Left renal pelvis (tissue), 4 donors: ENCODE results near the gene ADGRD2. TPM values are rescaled to one million over a fixed set of nuclear protein-coding genes. Genes with fewer than 3 reads are reported as not detected.

Experiments used
- DNase-seq, 4 donors: peaks; one replicate each; pipeline ENCODE4 v3.0.0-alpha.2; 2013; ENCODE audit warnings: low read depth in 4 of 4, low spot score in 3 of 4
- polyA plus RNA-seq, 4 donors: library from polyadenylated mRNA; unstranded; fragments of 120-200 nt; gene quantifications; one replicate each; pipeline ENCODE4 v1.2.1, GENCODE V29; 2013; ENCODE audit not compliant: insufficient read length in 4 of 4

The ADGRD2 gene
- polyA plus RNA-seq, 4 donors = 0.11 to 0.23 TPM; not detected in 2

GRCh38 chr9:124455820-124456219 is 5.6 kb downstream of the ADGRD2 start:
- DNase-seq = no peak

GRCh38 chr9:124456341-124457078 is 6.3 kb downstream of the ADGRD2 start:
- no peak for DNase-seq

GRCh38 chr9:124457079-124457886 is 7.0 kb downstream of the ADGRD2 start:
- no peak for DNase-seq

- no peak for DNase-seq
Observed at GRCh38 chr9:124457887-124458431, 7.7 kb downstream of the ADGRD2 start.

- no peak for DNase-seq
Observed at GRCh38 chr9:124458441-124458840, 8.2 kb downstream of the ADGRD2 start.

GRCh38 chr9:124462739-124463138 is 12.5 kb downstream of the ADGRD2 start:
- no peak for DNase-seq

- no peak for DNase-seq
Observed at GRCh38 chr9:124465736-124466135, 15.5 kb downstream of the ADGRD2 start.

- no peak for DNase-seq
Observed at GRCh38 chr9:124467410-124468060, 17.3 kb downstream of the ADGRD2 start.

- no peak for DNase-seq
Observed at GRCh38 chr9:124468061-124468740, 17.9 kb downstream of the ADGRD2 start.

GRCh38 chr9:124469011-124469832 is 19.0 kb downstream of the ADGRD2 start:
- no peak for DNase-seq

GRCh38 chr9:124470306-124470705 is 20.1 kb downstream of the ADGRD2 start:
- no peak for DNase-seq

GRCh38 chr9:124470726-124471125 is 20.5 kb downstream of the ADGRD2 start:
- DNase-seq = no peak

- DNase-seq = no peak
Observed at GRCh38 chr9:124471761-124472160, 21.5 kb downstream of the ADGRD2 start.

GRCh38 chr9:124472770-124473169 is 22.5 kb downstream of the ADGRD2 start:
- no peak for DNase-seq

- no peak for DNase-seq
Observed at GRCh38 chr9:124473310-124473709, 23.1 kb downstream of the ADGRD2 start.

GRCh38 chr9:124474151-124474550 is 23.9 kb downstream of the ADGRD2 start:
- DNase-seq = no peak

- no peak for DNase-seq
Observed at GRCh38 chr9:124475158-124475867, 25.1 kb downstream of the ADGRD2 start.

GRCh38 chr9:124475868-124476690 is 25.8 kb downstream of the ADGRD2 start:
- no peak for DNase-seq
